Osteocyte (in vitro differentiated cells): ENCODE data around the gene CHST3. TPM values are rescaled to one million over a fixed set of nuclear protein-coding genes. Genes with fewer than 3 reads are reported as not detected.
"Not testable (repeated sequence)": the region's sequence is repeated elsewhere in the genome, so short reads cannot be mapped to it uniquely, and the experiment has no call there.

Experiments
- DNase-seq: peaks from one replicate; pipeline ENCODE4 v3.0.0; 2021; ENCODE audit warnings: mixed read lengths; ENCODE audit not compliant: unreplicated experiment; ENCODE audit errors: extremely low spot score
- H3K27ac Mint-ChIP-seq: one replicate; pipeline ENCODE4 v1.8.0; 2021; ENCODE audit warnings: mild to moderate bottlenecking, mixed read lengths; ENCODE audit not compliant: unreplicated experiment
- H3K27me3 Mint-ChIP-seq: one replicate; pipeline ENCODE4 v1.8.0; 2021; ENCODE audit warnings: mixed read lengths; ENCODE audit not compliant: unreplicated experiment
- H3K36me3 Mint-ChIP-seq: one replicate; pipeline ENCODE4 v1.8.0; 2021; ENCODE audit warnings: mixed read lengths; ENCODE audit not compliant: unreplicated experiment
- H3K4me1 Mint-ChIP-seq: one replicate; pipeline ENCODE4 v1.8.0; 2021; ENCODE audit warnings: mixed read lengths; ENCODE audit not compliant: unreplicated experiment
- H3K4me3 Mint-ChIP-seq: one replicate; pipeline ENCODE4 v1.8.0; 2021; ENCODE audit warnings: mild to moderate bottlenecking, moderate library complexity, mixed read lengths; ENCODE audit not compliant: unreplicated experiment
- H3K9me3 Mint-ChIP-seq: one replicate; pipeline ENCODE4 v1.8.0; 2021; ENCODE audit warnings: mixed read lengths; ENCODE audit not compliant: unreplicated experiment
- total RNA-seq: library from RNA; stranded (reverse); gene quantifications from 2 replicates; pipeline ENCODE4 v1.2.1, GENCODE V29; 2021
- TF ChIP-seq, protein P1 (sequence below): fragments of 200-600 bp; sonication (generic); IDR thresholded peaks from 2 replicates; pipeline ENCODE4 v1.5.0; 2021; ENCODE audit warnings: antibody characterized with exemption, mild to moderate bottlenecking, moderate library complexity

CHST3 gene
- total RNA-seq, 1 donor from 2014 or later: 35.0 TPM

DNA sequence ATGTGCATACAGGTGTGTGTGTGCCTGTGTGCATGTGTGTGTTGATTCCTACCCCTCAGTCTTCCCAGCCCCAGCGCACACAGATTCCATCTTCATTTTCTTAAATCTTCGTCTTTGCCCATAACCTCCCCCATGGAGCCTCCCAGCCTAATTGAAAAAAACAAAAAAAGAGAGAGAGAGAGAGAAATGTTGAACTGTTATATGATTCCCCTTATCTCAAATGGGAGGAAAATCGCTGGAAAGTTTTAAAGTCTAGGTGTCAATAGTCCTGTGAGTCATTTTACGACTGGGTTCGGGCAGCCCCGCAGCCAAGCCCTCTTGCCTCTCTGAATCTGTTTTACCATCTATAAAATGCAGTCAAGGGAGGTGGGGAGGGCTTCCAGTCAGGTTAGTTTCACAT is 63.3 kb downstream of the CHST3 start:
- peaks cover 7% of the 10 kb centered on the region for H3K4me1 Mint-ChIP-seq
- DNase-seq: no peak
- H3K9me3 Mint-ChIP-seq: no peaks in the 10 kb centered on the region
- TF ChIP-seq, protein P1, sequence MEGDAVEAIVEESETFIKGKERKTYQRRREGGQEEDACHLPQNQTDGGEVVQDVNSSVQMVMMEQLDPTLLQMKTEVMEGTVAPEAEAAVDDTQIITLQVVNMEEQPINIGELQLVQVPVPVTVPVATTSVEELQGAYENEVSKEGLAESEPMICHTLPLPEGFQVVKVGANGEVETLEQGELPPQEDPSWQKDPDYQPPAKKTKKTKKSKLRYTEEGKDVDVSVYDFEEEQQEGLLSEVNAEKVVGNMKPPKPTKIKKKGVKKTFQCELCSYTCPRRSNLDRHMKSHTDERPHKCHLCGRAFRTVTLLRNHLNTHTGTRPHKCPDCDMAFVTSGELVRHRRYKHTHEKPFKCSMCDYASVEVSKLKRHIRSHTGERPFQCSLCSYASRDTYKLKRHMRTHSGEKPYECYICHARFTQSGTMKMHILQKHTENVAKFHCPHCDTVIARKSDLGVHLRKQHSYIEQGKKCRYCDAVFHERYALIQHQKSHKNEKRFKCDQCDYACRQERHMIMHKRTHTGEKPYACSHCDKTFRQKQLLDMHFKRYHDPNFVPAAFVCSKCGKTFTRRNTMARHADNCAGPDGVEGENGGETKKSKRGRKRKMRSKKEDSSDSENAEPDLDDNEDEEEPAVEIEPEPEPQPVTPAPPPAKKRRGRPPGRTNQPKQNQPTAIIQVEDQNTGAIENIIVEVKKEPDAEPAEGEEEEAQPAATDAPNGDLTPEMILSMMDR: no peak
- H3K36me3 Mint-ChIP-seq: no peaks in the 10 kb centered on the region
- H3K4me3 Mint-ChIP-seq: no peak overlapping the region
- H3K27me3 Mint-ChIP-seq: peaks cover 2% of the 10 kb centered on the region
- no peak overlapping the region for H3K27ac Mint-ChIP-seq

DNA sequence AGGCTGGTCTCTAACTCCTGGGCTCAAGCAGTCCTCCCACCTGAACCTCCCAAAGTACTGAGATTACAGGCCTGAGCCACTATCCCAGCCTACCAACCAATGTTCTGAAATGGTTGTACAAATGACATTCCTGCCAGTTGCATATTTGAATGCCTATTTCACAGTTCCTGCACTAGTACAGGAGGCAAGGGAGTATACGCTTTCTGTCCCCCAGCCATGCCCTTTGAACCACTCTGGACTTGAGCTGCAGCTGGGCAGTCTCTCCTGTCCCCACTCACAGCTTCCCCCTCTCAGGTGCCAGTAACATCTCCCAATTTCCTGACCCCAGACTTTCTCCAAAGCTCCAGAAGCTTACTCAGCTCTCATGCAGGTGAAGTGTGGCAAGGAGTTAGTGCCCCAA is 65.2 kb downstream of the CHST3 start:
- peaks cover 7% of the 10 kb centered on the region for H3K4me1 Mint-ChIP-seq
- TF ChIP-seq, protein P1: no peak
- no peaks in the 10 kb centered on the region for H3K9me3 Mint-ChIP-seq

GRCh38 chr10:72030762-72031543 is 66.8 kb downstream of the CHST3 start:
- H3K4me3 Mint-ChIP-seq: no peak overlapping the region
- no peaks in the 10 kb centered on the region for H3K9me3 Mint-ChIP-seq
- H3K36me3 Mint-ChIP-seq: no peaks in the 10 kb centered on the region
- no peak overlapping the region for H3K27ac Mint-ChIP-seq
- peaks cover 7% of the 10 kb centered on the region for H3K4me1 Mint-ChIP-seq
- TF ChIP-seq, protein P1: no peak
- peaks cover 2% of the 10 kb centered on the region for H3K27me3 Mint-ChIP-seq
- no peak for DNase-seq

More for the DNA sequence above, 65.2 kb downstream of the CHST3 start:
- H3K36me3 Mint-ChIP-seq: no peaks in the 10 kb centered on the region
- H3K27me3 Mint-ChIP-seq: peaks cover 2% of the 10 kb centered on the region
- DNase-seq: no peak
- H3K4me3 Mint-ChIP-seq: no peak overlapping the region
- H3K27ac Mint-ChIP-seq: no peak overlapping the region

DNA sequence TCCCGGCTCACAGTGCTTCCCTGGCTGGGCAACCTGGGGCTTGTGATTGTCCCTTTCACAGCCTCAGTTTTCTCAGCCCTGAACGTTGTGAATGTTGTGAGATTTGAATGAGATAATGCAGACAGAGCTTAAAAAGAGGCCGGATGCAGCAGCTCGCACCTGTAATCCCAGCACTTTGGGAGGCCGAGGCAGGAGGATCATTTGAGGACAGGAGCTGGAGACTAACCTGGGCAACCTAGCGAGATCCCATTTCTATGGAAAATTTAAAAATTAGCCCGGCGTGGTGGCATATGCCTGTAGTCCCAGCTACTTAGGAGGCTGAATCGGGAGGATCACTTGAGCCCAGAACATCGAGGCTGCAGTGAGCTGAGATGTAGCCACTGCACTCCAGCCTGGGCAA is 67.5 kb downstream of the CHST3 start:
- H3K27me3 Mint-ChIP-seq: peaks cover 2% of the 10 kb centered on the region
- H3K4me3 Mint-ChIP-seq: no peak overlapping the region
- peaks cover 4% of the 10 kb centered on the region for H3K4me1 Mint-ChIP-seq
- DNase-seq: no peak
- H3K36me3 Mint-ChIP-seq: no peaks in the 10 kb centered on the region
- H3K9me3 Mint-ChIP-seq: no peaks in the 10 kb centered on the region
- no peak overlapping the region for H3K27ac Mint-ChIP-seq
- TF ChIP-seq, protein P1: no peak

DNA sequence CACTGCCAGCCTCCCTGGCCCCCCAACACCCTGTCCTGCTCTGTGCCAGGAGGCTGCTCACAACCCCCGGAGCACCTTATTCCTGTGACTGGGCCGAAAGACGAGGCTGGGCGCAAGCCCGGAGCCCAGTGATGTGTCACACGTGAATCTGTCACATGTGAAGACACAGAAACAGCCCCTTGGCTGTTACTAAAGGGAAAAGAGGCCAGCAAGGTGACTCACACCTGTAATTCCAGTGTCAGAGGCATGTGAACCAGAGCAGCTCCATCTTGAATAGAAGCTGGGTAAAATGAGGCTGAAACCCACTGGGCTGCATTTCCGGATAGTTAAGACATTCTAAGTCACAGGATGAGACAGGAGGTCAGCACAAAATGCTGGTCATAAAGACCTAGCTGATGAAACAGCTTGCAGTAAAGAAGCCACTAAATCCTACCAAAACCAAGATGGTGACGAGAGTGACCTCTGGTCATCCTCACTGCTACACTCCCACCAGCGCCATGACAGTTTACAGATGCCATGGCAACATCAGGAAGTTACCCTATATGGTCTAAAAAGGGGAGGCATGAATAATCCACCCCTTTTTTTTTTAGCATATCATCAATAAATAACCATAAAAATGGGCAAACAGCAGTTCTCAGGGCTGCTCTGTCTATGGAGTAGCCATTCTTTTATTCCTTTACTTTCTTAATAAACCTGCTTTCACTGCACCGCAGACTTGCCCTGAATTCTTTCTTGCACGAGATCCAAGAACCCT is 68.4 kb downstream of the CHST3 start:
- not testable (repeated sequence) for H3K27ac Mint-ChIP-seq, H3K36me3 Mint-ChIP-seq, H3K4me3 Mint-ChIP-seq

More for the DNA sequence above, 68.4 kb downstream of the CHST3 start:
- DNase-seq, H3K9me3 Mint-ChIP-seq, H3K27me3 Mint-ChIP-seq, H3K4me1 Mint-ChIP-seq: not testable (repeated sequence)
